HG03354 (cell line): Measurements from ENCODE around the gene TMEM238L.

Experiments
- ATAC-seq: cut with Tn5 transposase; IDR thresholded peaks from one replicate; pipeline ENCODE4 v1.9.1; 2021; ENCODE audit warnings: mild to moderate bottlenecking; ENCODE audit not compliant: unreplicated experiment, poor library complexity, severe bottlenecking

The TMEM238L gene

GRCh38 chr17:10752696-10753095 is 51.2 kb downstream of the TMEM238L start:
- no peak for ATAC-seq

DNA sequence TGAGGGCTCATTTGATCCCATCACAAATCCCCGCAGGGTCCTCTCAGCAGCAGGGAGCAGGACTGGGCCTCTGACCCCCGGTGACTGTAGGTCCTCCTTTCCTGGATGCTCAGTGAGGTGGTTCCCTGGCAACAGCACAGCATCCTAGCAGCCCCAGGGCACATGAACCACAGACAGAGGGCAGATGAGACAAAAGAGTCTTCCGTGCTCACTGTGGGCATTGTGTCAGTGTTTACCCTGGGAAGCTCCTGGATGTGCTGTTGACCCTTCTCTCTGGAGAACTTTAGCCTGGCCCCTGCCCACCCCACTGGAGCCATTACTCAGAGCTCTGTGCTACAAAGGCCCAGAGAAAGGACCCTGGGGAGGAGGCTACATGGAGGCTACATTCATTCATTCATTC is 52.3 kb downstream of the TMEM238L start:
- ATAC-seq: no peak

DNA sequence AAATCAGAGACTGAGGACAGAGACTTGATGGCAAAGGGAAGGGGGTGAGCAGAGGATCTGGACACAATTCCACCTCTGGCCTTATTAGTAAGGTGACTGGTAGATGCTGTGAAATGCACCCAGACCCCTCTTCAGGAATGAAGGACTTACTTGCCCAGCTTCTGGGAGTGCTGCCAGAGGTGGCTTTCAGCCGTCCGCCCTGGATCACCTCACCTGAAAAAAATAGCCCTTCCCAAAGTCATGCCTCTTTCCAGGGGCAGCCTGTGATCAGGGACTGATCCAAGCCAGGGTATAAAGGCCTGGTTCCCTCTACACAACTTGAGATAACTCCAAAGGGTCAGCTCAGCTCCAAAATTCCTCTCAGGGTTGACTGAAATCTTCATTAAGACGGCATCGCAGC is 53.7 kb downstream of the TMEM238L start:
- no peak for ATAC-seq

DNA sequence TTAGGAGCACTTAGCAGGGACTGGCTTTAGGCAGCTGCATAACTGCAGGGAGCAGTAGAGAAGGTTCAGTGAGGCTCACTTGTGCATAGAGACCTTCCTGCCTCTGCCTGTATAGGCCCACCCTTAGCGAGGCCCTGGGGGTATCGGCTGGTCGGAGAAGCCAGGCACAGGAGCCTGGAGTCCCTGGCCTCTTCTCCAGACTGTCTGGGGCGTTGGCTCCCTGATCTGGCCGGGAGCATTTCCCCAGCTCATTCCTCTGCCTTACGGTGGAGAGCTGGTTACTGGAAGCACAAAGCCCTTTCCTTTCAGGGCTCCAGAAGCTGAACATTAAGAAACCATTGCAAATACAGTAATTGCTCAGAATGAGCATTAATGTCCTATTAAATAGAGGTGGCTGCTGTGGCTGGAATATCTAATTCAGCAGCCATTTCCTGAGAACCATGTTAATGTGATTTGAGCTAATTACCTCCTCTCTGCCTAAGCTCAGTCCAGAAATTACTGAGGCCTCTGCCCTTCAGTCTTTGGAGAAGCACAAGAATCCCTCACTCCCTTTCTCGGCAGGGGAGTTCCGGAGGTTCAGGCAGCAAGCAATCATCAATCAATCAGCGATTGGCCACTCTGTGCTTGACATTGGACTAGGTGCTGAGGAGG is 55.2 kb downstream of the TMEM238L start:
- ATAC-seq: no peak

DNA sequence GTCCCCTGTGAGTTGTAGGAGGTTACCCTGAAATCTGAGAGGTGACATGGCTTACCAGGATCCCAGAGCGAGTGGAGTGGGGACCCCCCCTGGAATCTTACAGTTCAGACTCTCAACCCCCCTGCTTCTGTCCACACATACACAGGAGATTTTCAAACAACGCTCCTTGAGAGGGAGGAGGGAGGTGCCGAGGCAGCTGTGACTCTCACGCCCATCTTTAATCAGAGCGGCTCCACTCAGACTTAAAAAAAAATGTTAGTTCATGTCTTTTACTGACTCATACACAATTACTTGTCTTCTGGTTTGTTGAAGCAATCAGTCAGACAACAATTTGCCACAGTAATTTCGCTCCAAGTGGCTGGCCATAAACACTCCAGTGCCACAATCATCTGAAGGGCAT is 58.7 kb downstream of the TMEM238L start:
- no peak for ATAC-seq
